ENCODE results near the gene DCXR.

Gene DCXR

GRCh38 chr17:82048571-82048971, 11.1 kb upstream of the DCXR start:
- no peak for TF ChIP-seq ZNF26 (tag by site-specific recombination; IDR thresholded peaks at IDR 0.05)
- TF ChIP-seq TSHZ1 (tag by site-specific recombination; IDR thresholded peaks at IDR 0.05; ENCODE audit: borderline replicate concordance): no peak
- no peak for TF ChIP-seq ZNF311 (tag by site-specific recombination; IDR thresholded peaks at IDR 0.05; ENCODE audit: borderline replicate concordance)
- TF ChIP-seq, protein P1, sequence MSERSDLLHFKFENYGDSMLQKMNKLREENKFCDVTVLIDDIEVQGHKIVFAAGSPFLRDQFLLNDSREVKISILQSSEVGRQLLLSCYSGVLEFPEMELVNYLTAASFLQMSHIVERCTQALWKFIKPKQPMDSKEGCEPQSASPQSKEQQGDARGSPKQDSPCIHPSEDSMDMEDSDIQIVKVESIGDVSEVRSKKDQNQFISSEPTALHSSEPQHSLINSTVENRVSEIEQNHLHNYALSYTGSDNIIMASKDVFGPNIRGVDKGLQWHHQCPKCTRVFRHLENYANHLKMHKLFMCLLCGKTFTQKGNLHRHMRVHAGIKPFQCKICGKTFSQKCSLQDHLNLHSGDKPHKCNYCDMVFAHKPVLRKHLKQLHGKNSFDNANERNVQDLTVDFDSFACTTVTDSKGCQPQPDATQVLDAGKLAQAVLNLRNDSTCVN (tag by site-specific recombination; optimal IDR thresholded peaks at IDR 0.05): no peak
- TF ChIP-seq, protein P2, sequence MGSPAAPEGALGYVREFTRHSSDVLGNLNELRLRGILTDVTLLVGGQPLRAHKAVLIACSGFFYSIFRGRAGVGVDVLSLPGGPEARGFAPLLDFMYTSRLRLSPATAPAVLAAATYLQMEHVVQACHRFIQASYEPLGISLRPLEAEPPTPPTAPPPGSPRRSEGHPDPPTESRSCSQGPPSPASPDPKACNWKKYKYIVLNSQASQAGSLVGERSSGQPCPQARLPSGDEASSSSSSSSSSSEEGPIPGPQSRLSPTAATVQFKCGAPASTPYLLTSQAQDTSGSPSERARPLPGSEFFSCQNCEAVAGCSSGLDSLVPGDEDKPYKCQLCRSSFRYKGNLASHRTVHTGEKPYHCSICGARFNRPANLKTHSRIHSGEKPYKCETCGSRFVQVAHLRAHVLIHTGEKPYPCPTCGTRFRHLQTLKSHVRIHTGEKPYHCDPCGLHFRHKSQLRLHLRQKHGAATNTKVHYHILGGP (tag by site-specific recombination; IDR thresholded peaks at IDR 0.05): no peak
- TF ChIP-seq ZFHX2 (tag by site-specific recombination; conservative IDR thresholded peaks at IDR 0.05): peak; percentile 95
- TF ChIP-seq EGR2 (tag by site-specific recombination; IDR thresholded peaks at IDR 0.05; ENCODE audit: low read depth): peak; percentile 96
- no peak for TF ChIP-seq ZNF701 (tag by site-specific recombination; IDR thresholded peaks at IDR 0.05)
- Histone ChIP-seq H3K27ac (ENCODE audit: extremely low read depth, low read depth, low read length) (no peak overlapping the region), H3K4me3 (ENCODE audit: low read depth, low read length) (no peak overlapping the region), H3K9me3 (ENCODE audit: control insufficient read depth, insufficient read depth, low read depth, low read length) (no peaks in the 10 kb centered on the region), H3K36me3 (ENCODE audit: control insufficient read depth in 2 of 2, insufficient read depth in 1 of 2, low read length in 2 of 2) (peaks cover 0 to 54% of the 10 kb centered on the region in 2 experiments; a peak in 1 of 3 replicates), H3K4me1 (ENCODE audit: control insufficient read depth, insufficient read depth, low read length) (peaks cover 7% of the 10 kb centered on the region)
- ChIA-PET POLR2A (interaction anchor here (14.2 kb wide), 1 partner anchor 10 kb away, joined by 96 read pairs; the partner anchor contains the start of gene DCXR), CTCF (interaction anchor here (1.0 to 1.1 kb wide), 3 partner anchors 11 to 18 kb away, joined by 3 to 4 read pairs (median 3); partner anchors contain the start of gene DCXR)

DNA sequence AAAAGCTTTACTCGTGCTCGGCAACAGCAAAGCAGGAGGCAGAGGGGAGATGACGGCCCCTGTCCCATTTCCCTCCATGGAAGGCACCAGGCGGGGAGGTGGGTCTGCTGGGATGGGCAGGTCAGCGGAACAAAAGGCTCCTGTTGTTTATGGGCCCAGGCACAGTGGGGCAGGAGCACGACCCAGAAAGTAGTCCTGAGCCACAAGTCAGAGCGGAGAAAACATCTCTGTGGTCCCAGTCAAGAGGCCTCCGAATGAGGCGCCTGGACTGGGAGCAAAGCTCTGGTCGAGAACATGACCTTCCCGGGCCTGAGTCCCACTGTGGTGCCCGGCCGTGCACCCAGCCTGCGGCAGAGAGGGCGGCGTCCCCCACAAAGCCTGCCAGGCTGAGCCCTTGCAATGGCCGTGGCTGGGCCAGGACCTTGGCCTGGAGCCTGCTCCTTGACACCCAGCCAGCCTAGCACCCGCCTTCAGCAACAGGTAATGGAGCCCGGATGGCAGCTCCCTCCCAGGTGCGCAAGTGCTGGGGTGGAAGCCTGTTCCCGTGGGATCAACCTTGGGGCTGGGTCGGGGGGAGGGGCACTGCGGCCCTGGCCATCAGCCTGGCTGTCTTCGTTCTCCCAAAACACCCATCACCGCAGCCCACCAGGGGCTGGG, 10.5 kb upstream of the DCXR start:
- TF ChIP-seq ZNF621 (tag by site-specific recombination; IDR thresholded peaks at IDR 0.05): no peak
- peak; percentile 83 for TF ChIP-seq SCRT2 (tag by site-specific recombination; IDR thresholded peaks at IDR 0.05)
- ChIA-PET CTCF (interaction anchor here (0.6 to 1.1 kb wide), 2 partner anchors 18 to 260 kb away, joined by 3 read pairs; no protein-coding TSS in a partner anchor), POLR2A (interaction anchor here (0.5 to 1.1 kb wide), 2 partner anchors 10 to 541 kb away, joined by 4 to 5 read pairs; partner anchors contain the start of gene DCXR)
- Histone ChIP-seq H3K4me1 (ENCODE audit: control insufficient read depth, insufficient read depth, low read length) (peaks cover 7% of the 10 kb centered on the region), H3K4me3 (ENCODE audit: low read depth, low read length) (no peak overlapping the region), H3K9me3 (ENCODE audit: control insufficient read depth, insufficient read depth, low read depth, low read length) (no peaks in the 10 kb centered on the region), H3K36me3 (ENCODE audit: control insufficient read depth in 2 of 2, insufficient read depth in 1 of 2, low read length in 2 of 2) (peaks cover 0 to 49% of the 10 kb centered on the region in 2 experiments; a peak in 1 of 3 replicates), H3K27ac (ENCODE audit: extremely low read depth, low read depth, low read length) (no peak overlapping the region)

DNA sequence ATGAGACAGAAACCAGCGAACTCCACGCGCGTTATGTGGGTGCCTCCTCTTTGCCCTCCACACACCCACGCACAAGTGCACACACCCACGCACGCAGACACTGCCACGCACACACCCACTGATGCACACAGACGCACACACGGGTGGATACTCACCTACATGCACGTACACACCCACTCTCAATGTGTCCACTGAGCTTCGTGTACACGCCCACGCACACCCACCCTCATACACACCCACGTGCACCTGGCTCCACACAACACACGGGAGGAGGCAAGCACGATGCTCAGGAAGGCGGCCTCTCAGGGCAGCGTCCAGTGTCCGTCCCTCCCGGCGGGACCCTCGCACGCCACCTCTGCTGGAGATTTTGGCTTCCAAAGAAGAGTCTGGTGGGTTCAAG, 9.9 kb upstream of the DCXR start:
- TF ChIP-seq ZFHX2 (tag by site-specific recombination; conservative IDR thresholded peaks at IDR 0.05): peak; percentile 100
- TF ChIP-seq KLF1 (tag by site-specific recombination; IDR thresholded peaks at IDR 0.05): peak; percentile 91
- no peak for TF ChIP-seq GLI2 (tag by site-specific recombination; IDR thresholded peaks at IDR 0.05; ENCODE audit: borderline replicate concordance, low read depth)
- peak; percentile 100 for TF ChIP-seq EGR2 (tag by site-specific recombination; IDR thresholded peaks at IDR 0.05; ENCODE audit: low read depth)
- H3K4me1 ChIP-seq (ENCODE audit: control insufficient read depth, insufficient read depth, low read length): peaks cover 3% of the 10 kb centered on the region; the same call in 1 of the 2 replicates
- no peaks in the 10 kb centered on the region for H3K9me3 ChIP-seq (ENCODE audit: control insufficient read depth, insufficient read depth, low read depth, low read length)
- no peak overlapping the region for H3K27ac ChIP-seq (ENCODE audit: extremely low read depth, low read depth, low read length)
- H3K4me3 ChIP-seq (ENCODE audit: low read depth, low read length): no peak overlapping the region
- ChIA-PET POLR2A (interaction anchor here (0.5 to 1.1 kb wide), 2 partner anchors 10 to 540 kb away, joined by 4 to 5 read pairs; partner anchors contain the start of gene DCXR), CTCF (interaction anchor here (0.6 to 1.1 kb wide), 2 partner anchors 17 to 260 kb away, joined by 3 read pairs; no protein-coding TSS in a partner anchor)
- H3K36me3 ChIP-seq (ENCODE audit: control insufficient read depth in 2 of 2, insufficient read depth in 1 of 2, low read length in 2 of 2): peaks cover 0 to 49% of the 10 kb centered on the region in 2 experiments; a peak in 1 of 3 replicates
